Right renal pelvis (tissue), 4 donors: ENCODE results near the gene ACSF2. TPM values are rescaled to one million over a fixed set of nuclear protein-coding genes. Genes with fewer than 3 reads are reported as not detected.
"Not testable (repeated sequence)": the region's sequence is repeated elsewhere in the genome, so short reads cannot be mapped to it uniquely, and the experiment has no call there.

Experiments
- DNase-seq, 4 donors: peaks; one replicate each; pipeline ENCODE4 v3.0.0-alpha.2; 2013; ENCODE audit warnings: low read depth in 4 of 4, low spot score in 3 of 4, missing footprints in 1 of 4
- polyA plus RNA-seq, 4 donors: library from polyadenylated mRNA; unstranded; fragments of 120-200 nt; gene quantifications; one replicate each; pipeline ENCODE4 v1.2.1, GENCODE V29; 2013; ENCODE audit not compliant: insufficient read length in 4 of 4

The ACSF2 gene
- polyA plus RNA-seq, 4 donors = 68.7 to 97.0 (median 91.0) TPM

DNA sequence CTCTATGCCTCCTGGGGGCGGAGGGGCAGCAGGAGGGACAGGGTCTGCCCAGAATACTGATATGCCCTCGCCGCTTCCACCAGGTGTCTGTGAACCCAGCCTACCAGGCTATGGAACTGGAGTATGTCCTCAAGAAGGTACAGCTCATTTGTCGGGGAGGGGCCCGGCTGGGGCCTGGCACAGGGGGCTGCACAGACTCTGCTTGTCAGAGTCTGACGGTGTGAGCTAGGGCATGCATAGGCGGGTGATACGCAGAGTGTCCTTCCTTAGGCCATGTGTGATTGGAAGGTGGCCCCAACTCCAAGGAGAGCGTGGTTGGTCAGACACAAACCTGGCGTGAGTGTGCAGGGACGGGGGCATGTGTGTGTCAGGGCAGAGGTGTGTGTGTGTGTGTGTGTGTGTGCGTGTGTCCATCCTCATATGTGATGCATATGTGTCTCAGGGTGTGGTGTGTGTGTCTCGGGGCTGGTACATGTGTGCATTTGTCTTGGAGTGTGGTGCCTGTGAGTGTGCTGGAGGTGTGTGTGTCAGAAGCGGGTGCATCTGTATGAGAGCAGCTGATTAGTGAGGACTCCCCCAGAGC lies 35.6 kb downstream of the ACSF2 start:
- DNase-seq = no peak

DNA sequence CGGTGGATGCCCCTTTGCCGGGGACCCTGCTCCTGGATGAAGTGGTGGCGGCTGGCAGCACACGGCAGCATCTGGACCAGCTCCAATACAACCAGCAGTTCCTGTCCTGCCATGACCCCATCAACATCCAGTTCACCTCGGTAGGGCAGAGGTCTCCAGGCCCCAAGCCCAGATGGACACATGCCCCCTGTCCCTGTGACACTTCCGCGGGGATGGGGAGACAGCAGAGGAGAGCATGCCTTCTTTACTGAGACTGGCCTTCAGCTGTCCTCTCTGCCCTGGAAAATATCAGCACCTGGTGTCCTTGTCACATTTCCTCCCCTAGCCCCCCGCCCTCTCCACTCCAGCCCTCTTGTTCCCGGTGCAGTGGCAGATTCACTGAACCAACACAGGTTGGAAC lies 36.4 kb downstream of the ACSF2 start:
- no peak for DNase-seq

DNA sequence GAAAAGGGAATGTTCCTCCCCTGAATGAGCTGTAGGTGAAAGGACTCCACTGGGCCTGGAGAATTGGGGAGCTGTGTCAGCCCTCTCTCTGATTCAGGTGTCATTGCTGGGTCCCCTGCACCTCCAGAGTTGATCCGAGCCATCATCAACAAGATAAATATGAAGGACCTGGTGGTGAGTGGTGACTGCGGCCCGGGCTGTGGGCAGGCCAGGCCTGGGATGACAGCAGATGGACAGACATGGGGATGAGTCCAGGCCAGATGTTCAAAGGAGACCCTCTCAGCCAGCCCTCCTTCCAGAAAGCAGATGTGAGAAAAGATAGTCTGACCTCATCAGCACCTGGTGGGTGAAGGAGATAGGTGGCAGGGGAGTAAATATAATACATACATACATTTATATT lies 38.1 kb downstream of the ACSF2 start:
- no peak for DNase-seq

DNA sequence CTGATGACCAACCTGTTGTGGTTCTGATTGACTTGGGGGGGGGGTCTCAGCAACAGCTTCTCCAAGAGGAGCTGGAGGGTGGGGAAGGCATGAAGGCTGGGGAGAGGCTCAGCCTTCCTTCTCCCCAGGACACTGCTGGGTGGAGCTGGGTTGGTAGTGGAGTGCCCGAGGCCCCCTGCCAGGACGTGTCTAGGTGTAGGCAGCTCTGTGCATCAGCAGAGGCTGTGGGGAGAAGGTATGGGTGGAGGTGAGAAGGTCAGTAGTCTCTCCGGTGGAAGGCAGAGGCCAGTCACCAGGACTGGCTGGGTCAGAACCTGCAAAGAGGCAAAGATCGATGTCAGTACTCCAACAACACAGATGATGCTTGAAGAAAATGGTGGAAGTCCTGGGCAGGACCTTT lies 38.7 kb downstream of the ACSF2 start:
- no peak for DNase-seq

DNA sequence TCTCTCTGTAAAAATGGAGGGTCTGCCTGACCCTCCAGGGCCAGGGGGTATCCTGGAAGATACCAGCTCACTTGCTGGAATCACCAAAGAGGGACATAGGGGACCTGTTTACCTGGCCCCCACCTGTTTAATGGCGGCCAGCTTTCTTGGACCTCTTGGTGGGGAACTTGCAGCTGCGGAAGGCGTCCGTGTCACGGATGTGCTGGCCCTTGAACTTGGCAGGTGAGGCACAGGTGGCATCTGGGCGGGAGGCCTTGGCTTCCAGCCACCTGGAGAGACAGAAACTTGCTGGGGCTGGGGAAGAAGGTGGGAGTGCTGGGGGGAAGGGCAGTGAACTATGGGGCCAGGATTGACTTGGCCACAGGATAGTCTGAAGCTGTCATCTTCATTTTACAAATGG lies 39.2 kb downstream of the ACSF2 start:
- no peak for DNase-seq

DNA sequence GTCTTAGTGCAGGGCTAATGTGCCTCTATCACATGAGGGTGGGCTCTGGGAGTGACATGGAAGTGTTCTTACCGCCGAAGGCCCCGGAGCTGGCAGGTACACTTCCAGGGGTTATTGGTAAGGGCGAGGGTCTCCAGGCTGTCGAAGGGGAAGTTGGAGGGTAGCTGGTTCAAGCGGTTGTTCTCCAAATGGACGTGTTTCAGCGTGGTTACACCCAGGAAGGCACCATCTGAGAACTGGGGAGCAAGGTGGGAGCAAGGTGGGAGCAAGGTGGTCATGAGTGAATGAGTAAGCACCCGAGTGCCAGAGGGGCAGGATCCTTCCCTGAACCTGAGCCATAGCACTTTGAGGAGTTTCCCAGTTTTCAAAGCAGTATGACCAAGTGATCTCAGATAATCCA lies 39.6 kb downstream of the ACSF2 start:
- no peak for DNase-seq

DNA sequence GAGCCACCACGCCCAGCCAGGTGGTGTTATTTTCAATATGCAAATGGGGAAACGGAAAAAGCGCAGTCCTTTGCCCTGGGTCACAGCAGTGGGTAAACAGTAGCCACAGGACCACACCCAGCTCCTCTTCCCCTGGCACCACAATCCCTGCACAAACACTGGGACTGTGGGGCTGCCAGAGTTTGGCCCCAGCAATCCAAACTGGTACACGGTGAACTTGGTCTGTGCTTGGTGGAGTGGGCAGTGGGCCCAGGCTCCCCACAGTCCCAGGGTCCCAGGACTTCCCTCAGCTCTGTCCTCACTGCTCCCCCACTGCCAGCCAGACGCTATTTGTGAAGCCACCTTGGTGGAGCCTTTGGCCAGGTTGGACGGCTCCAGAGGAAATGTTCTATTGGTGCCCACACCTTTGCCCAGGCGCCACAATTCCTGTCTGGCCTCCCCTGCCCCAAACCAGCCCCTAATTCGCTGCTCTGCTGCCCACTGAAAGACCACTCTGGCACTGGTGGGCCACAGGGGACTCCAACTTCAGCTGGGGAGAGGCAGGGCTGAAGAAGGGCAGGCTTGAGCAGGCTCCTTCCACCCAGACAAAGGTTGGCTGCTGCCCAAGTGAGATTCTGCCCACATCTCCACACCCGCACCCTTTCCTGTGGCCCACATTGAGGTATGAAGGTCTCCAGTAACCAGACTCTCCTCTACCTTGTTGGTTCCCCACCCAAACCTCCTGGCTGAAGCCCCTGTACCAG lies 40.5 kb downstream of the ACSF2 start:
- DNase-seq = no peak

DNA sequence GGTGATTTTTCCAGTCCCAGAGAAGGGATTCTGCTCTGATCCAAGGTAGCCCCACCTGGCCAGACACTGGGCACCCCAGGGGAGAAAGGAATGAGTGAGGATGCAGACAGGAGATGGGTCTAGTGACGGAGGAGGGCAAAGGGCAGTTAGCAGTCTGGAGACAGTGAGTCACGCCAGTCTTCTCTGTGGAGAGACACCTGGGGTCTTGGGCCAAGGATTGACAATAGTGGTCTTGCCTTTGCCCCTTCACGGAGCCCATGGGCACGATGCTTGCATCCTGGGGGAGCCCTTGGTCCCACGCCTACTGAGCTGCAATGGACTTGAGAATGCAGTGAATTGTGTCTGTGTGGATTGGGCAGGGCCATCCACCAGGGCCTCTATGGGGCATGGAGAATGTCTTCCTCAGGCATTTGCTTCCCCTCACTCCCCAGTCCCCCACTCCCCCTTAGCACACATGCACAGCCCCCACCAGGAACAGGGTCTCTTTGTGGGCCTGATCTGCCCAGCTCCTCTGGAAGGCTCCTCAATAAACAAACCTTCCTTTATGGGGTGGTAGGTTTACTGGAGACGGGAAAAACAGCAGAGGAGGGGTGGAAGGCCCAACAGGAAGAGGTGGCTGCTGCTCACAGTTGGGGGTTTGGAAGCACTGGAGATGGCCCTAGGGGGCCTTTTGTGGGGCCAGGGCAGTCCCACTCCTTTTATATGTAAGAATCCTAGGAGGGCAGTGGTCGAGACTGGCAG lies 41.3 kb downstream of the ACSF2 start:
- no peak for DNase-seq

DNA sequence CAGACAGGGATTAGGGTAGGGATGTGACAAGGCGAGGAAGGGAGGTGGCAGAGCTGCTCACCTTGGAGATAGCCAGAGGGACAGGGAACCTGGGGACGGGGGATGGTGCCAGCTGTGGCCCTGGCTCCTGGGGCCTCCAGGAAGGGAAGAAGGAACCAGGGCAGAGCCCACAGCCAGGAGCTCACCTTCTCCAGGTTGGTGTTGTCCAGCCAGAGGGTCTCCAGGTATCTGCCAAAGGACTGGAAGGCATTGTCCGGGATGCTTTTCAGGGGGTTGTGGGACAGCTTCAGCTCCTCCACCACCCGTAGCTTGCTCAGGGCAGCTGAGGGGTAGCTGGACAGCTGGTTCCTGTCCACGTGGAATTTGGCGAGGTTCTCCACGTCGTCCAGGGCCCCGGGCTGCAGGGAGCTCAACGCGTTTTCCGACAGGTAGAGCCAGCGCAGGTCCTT lies 41.9 kb downstream of the ACSF2 start:
- DNase-seq = no peak

DNA sequence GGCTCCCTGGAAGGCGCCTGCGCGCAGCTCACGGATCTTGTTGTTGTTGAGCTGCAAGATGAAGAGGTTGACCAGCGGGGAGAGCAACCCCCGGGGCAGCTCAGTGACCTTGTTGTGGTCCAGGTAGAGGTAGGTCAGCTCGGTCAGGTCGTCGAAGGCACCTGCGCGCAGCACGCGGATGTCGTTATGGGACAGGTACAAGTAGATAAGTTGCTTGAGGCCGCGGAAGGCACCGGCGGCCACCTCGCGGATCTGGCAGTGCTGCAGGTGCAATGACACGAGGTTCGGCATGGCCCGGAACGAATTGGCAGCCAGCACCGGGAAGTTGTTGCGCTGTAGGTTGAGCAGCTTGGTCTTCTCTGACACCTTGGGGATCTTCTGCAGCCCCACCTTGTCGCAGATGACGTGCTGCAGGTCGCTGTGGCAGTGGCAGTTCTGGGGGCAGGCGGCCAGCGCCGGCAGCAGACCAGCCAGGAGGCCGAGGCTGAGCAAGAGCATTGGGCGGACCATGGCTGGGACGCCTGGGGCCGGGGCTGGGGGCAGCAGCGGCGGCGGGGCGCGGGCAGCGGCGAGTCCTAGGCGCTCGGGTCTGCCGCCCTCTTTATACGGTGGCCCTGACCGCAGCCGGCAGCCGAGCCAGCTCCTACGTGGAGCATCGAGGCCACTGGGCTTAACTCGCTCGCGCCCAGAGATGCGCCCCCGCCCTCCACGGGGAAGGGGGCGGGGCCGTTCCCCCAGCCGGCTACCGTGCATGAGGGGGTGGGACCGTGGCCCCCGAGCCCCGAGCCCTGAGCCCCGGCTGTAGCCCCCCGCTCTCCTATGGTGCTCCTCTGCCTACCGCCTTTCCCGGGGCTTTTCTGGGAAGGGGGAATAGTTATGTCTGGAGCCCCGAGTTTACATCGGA lies 42.5 kb downstream of the ACSF2 start, which contains the start of gene CHAD:
Gene CHAD, minus strand, starts transcription at position 577 of the 904 bp plus-strand sequence. Its CDS starts 67 bp downstream, at position 510.
- no peak for DNase-seq

DNA sequence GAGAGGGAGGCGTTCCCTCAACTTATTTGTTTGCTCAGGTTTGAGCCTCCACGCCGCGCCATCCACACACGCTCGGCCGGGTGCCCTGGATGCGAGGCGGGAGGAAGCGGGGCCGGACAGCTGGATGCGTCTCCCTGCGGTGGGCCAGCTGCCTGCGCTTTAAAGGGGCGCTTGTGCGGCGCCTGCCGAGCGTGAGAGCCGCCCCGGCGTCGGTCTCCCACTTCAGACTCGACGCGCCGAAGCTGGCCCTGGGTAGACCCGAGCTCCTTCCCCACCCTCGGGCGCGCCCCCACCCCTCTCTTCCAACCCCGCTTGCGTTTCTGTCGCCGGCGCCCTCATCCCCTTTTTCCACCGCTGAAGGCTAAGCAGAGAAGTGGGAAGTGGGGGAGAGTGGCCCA lies 43.2 kb downstream of the ACSF2 start:
- DNase-seq = no peak

DNA sequence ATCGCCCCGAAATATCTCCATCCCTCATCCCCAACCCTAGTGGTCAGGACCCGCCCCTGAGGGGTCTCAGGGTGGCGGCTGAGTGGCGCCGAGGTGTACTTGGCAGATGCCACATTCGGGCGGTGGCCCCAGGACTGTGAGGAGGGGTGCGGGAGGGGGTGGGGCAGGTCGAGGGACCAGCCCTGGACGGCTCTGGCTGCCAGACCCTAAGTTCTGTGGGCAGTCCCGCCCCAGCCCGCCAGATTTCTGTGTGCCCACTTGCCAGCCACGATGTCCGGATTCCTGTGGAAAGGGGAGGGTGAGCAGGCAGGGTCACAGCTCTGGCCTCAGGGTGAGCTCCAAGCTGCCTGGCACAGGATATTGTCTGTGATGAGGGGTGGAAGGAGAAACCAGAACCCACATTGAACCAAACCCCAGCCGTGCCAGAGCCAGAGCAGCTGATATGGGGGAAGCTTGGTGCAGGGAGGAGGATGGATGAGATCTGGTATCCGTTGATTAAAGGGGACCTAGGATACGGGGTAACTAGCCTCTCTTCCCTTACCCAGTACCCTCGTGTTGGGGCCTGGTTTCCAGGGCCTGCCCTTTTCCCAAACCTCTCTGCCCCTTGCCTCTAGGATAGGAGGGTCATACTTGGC lies 43.8 kb downstream of the ACSF2 start:
- DNase-seq = no peak

DNA sequence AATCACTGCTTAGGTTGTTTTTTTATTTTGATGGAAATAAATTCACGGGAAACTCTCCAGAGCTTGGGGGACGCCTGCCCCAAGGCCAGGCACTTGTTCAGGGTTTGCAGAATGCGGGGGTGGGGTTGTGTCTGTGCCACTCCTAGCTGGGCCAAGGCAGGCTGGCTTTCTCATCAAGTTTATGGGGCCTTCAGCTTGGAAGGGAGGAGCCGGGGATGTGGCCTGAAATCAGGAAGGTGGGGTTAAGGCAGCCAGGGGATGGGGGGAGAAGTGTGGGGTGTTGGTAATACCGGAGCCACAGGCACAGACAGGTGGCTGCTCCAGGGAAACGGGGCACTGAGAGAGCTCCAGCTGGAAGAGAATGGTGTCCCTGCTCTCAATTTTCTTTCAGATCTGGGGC lies 44.4 kb downstream of the ACSF2 start:
- DNase-seq = no peak

DNA sequence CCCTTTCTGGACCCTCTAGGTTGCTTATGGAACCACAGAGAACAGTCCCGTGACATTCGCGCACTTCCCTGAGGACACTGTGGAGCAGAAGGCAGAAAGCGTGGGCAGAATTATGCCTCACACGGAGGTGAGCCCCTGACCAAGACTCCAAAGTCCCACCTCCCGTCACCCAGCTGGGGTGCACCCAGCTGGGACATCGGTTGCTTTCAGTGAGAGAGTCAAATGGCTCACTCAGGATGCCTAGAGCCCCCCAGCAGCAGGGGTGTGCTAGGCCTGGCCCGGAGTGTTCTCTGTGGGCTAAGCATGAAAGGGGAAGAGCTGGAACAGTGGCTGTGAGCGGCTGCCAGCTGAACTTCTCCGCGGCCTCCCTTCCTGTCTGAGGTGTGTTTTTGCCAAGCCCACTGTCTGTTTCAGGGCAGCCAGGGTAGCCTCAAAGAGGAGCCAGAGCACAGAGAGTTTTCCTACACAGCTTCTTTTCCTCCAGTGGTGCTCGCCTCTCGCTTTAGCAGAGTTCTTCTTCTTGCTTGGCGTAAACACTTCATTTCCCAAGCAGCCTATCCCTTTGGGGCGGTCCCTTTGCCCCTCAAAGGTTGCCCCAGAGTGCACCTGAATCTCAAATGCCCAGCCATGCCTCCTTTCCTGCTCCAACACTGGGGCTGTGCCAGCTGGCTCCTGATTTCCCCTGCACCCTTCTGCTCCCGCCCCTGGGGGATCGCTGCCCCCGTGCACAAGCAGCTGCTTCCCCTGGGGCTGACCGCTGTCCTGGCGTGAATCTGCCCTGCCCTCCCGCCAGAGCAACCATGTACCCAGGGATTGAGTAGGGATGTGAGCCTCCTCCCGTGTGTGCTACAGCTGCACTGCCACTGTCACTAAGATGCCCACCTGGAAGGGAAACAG lies 45.2 kb downstream of the ACSF2 start:
- no peak for DNase-seq

DNA sequence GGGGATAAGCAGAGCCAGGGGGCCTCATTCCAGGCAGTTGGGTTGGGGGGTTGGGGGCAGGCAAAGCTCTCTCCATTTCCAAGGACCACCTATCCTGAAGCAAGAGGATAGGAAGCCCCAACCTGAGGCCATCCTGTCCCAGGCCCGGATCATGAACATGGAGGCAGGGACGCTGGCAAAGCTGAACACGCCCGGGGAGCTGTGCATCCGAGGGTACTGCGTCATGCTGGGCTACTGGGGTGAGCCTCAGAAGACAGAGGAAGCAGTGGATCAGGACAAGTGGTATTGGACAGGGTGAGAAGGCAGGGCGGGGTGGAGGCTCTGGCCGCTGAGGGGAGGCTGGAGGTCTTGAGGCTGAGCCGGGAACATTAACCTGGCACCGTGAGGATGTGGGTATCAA lies 46.3 kb downstream of the ACSF2 start:
- no peak for DNase-seq

DNA sequence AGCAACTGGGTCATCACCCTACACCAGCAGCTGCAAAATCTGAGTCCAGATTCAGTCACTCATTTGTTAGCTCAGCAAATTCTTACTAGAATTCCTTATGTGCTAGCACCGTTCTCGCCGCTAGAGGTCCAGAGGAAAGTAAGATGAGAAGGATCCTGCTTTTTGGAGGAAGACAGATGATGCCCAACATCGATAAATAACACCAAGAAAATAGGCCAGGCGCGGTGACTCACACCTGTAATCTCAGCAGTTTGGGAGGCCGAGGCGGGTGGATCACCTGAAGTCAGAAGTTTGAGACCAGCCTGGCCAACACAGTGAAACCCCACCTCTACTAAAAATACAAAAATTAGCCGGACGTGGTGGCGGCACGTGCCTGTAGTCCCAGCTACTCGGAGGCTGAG lies 46.7 kb downstream of the ACSF2 start:
- not testable (repeated sequence) for DNase-seq

DNA sequence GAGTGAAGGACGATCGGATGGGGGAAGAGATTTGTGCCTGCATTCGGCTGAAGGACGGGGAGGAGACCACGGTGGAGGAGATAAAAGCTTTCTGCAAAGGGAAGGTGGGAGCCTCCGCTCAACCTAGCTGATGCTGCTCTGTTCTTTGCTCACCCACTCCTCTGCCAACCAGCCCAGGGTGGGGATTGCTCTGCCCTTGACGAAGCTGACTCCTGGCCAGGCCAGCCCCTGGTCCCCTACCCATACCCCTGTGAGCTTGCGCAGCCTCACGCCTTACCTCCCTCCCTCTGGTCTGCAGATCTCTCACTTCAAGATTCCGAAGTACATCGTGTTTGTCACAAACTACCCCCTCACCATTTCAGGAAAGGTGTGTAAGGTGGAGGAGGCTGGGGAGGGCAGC lies 47.9 kb downstream of the ACSF2 start:
- no peak for DNase-seq

DNA sequence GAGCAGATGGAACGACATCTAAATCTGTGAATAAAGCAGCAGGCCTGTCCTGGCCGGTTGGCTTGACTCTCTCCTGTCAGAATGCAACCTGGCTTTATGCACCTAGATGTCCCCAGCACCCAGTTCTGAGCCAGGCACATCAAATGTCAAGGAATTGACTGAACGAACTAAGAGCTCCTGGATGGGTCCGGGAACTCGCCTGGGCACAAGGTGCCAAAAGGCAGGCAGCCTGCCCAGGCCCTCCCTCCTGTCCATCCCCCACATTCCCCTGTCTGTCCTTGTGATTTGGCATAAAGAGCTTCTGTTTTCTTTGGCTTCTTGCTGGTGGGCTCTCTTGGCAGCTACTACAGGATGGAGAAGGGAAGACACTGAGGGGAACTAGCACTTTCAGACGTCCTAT lies 48.5 kb downstream of the ACSF2 start:
- no peak for DNase-seq

DNA sequence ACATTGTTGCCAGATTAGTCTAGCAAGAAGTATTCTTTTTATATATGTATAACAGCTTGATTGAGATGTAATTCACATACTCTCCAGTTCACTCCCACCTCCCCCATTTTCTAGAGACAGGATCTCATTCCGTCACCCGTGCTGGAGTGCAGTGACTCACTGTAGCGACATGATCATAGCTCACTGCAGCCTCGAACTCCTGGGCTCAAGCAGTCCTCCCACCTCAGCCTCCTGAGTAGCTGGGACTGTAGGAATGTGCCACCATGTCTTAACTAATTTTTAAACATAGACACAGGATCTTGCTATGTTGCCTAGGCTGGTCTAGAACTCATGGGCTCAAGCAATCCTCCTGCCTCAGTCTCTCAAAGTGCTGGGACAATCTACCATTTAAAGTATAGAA lies 49.3 kb downstream of the ACSF2 start:
- DNase-seq = no peak
